ENCODE measurements around the gene SORBS2. TPM values are rescaled to one million over a fixed set of nuclear protein-coding genes. Genes with fewer than 3 reads are reported as not detected.
A peak's percentile ranks its signal among the peaks of the same experiment; 100 is the strongest.

Gene SORBS2
- total and polyA plus RNA-seq, 8 donors: 24.2 to 50.8 (median 35.5) TPM

- H3K27ac ChIP-seq: no peak overlapping the region
- no peaks in the 10 kb centered on the region for H3K9me3 ChIP-seq
- H3K36me3 ChIP-seq: no peaks in the 10 kb centered on the region
- H3K4me3 ChIP-seq: peak overlapping the region in 1 of 2 donors; percentile 32
- TF ChIP-seq CTCF (IDR thresholded peaks at IDR 0.05): no peak
- intact Hi-C loops (cut with DNase I): no loop called here
- no peaks in the 10 kb centered on the region for H3K27me3 ChIP-seq
- DNase-seq (no peak), ATAC-seq (peak; percentile 2)
- no peaks in the 10 kb centered on the region for H3K4me1 ChIP-seq
These were observed 2.4 kb downstream of the SORBS2 start for GRCh38 chr4:185809533-185810071.

GRCh38 chr4:185809121-185809520 is 2.9 kb downstream of the SORBS2 start:
- DNase-seq: peak in 1 of 4 donors; percentile 16
- Histone ChIP-seq H3K4me1 (no peaks in the 10 kb centered on the region), H3K27me3 (no peaks in the 10 kb centered on the region), H3K27ac (no peak overlapping the region), H3K4me3 (no peak overlapping the region), H3K36me3 (no peaks in the 10 kb centered on the region), H3K9me3 (no peaks in the 10 kb centered on the region)
- intact Hi-C loops (cut with DNase I): no loop called here
- no peak for ATAC-seq
- no peak for TF ChIP-seq CTCF (IDR thresholded peaks at IDR 0.05)

GRCh38 chr4:185805979-185806378 is 6.0 kb downstream of the SORBS2 start:
- Histone ChIP-seq H3K27ac (no peak overlapping the region), H3K4me3 (no peak overlapping the region), H3K4me1 (no peaks in the 10 kb centered on the region), H3K36me3 (no peaks in the 10 kb centered on the region), H3K27me3 (no peaks in the 10 kb centered on the region), H3K9me3 (no peaks in the 10 kb centered on the region)
- no peak for ATAC-seq
- intact Hi-C loops (cut with DNase I): no loop called here
- DNase-seq: no peak
- TF ChIP-seq CTCF (IDR thresholded peaks at IDR 0.05): no peak

- H3K27ac ChIP-seq: no peak overlapping the region
These were observed 6.7 kb downstream of the SORBS2 start for GRCh38 chr4:185805262-185805802.

GRCh38 chr4:185803022-185803421 is 9.0 kb downstream of the SORBS2 start:
- Histone ChIP-seq H3K9me3 (no peaks in the 10 kb centered on the region), H3K27ac (no peak overlapping the region), H3K4me1 (no peaks in the 10 kb centered on the region), H3K4me3 (no peak overlapping the region), H3K36me3 (no peaks in the 10 kb centered on the region), H3K27me3 (no peaks in the 10 kb centered on the region)
- intact Hi-C loops (cut with DNase I): no loop called here
- ATAC-seq (no peak), DNase-seq (no peak)
- no peak for TF ChIP-seq CTCF (IDR thresholded peaks at IDR 0.05)

More at GRCh38 chr4:185805262-185805802, 6.7 kb downstream of the SORBS2 start:
- H3K27me3 ChIP-seq: no peaks in the 10 kb centered on the region
- H3K4me3 ChIP-seq: no peak overlapping the region
- H3K4me1 ChIP-seq: no peaks in the 10 kb centered on the region
- no peaks in the 10 kb centered on the region for H3K36me3 ChIP-seq
- no peaks in the 10 kb centered on the region for H3K9me3 ChIP-seq
- intact Hi-C loops (cut with DNase I): no loop called here
- no peak for TF ChIP-seq CTCF (IDR thresholded peaks at IDR 0.05)
- ATAC-seq (no peak), DNase-seq (no peak)
